HPDE6-E6E7 (cell line): Measurements from ENCODE around the gene PARD3B.

Source experiments
- DNase-seq: peaks from one replicate; pipeline ENCODE4 v3.0.0; 2011; ENCODE audit warnings: missing footprints; ENCODE audit errors: extremely low spot score

The PARD3B gene

DNA sequence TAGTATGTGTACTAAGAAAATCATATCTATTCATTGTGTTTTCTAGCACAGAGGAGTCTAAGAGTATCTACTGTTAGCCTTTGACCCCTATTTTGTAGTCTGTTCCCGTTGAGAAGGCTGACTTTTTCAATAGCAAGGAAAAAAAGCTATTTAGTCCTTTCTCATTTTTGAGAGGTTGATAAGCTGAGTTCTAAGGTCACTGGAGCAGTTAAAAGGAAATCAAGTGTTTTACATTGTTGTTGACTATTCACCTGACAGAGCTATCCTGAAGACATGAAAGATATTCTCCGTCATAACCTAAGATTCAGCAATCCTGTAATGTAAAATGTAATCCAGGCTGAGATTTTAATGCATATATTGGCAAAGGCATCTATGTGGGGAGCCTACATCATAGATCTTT, 856.7 kb downstream of the PARD3B start:
- no peak for DNase-seq

DNA sequence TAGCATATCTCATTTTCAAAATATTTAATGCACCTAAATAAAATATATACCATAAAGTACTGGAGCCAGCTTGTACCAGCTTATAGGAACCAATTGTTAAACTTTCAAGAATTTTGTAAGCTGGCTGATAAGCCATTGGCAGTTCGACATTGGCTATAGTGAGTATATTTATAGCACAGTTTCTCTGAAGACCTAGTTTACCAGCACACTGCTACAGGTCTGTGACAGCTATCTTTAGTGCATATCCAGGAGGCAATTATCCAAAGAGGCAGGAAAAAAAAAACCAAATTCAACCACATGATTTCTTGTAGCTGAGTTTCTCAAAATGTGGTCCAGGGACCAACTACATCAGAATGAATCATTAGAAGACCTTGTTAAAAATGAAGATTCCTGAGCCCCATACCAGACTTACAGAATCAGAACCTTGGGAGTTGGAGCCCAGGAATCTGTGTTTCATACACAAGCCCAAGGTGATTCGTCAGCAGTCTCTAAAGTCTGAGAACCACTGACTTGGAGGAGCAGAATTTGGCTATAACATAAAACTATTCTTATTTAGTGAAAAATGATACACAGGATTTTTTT, 858.1 kb downstream of the PARD3B start:
- DNase-seq, result no peak

DNA sequence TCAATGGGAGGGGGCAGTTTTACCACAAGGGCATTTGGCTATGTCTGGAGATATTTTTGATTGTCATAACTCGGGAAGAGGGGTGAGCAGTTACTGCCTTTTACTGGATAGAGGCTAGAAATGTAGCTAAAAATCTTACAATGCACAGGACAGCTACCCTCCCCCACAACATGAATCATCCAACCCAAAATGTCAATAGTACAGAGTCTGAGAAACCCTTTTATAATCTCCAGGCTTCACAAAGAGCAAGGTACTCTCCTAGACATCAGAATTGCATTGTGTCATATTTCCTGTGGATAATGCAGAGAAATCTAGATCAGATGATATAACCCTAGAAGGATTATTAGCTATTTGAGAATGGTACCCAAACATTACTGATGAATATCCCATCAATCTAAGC, 859.9 kb downstream of the PARD3B start:
- DNase-seq, result no peak

DNA sequence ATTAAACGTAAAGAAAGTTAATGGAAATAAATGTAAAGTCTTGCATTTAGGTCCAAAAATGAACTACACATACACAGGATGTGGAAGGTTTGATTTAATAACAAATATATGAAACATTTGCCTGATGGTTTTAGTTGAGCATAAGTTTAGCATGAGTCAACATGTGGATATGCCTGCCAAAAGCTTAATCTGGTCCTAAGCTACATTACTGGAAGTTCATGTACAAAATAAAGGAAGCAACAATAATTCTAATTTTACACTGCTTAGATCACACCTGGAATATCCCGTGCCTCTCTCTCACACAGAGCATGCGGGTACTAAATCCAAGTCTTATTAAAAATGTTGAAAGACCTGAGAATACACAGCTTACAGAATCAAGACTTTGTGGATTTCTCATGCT, 860.5 kb downstream of the PARD3B start:
- DNase-seq, result no peak

DNA sequence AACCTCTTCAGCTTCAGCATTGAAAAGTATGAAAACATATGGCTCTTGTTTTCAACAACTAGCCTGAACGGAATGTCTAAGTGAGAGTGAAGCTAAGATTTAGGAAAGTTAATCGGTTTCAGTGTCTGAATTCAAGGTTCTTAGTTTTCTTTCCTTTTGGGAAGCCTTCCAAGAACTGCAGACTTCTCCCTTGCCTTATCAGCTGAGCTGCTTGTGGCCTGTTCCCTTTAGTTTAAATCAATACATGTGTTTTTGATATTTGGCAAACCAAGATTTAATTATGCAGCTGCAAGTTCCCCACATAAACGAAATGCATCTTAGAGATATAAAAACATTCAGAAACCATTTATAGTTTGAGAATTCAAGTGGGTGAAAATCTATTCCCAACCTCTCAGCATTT, 862.7 kb downstream of the PARD3B start:
- DNase-seq, result no peak

DNA sequence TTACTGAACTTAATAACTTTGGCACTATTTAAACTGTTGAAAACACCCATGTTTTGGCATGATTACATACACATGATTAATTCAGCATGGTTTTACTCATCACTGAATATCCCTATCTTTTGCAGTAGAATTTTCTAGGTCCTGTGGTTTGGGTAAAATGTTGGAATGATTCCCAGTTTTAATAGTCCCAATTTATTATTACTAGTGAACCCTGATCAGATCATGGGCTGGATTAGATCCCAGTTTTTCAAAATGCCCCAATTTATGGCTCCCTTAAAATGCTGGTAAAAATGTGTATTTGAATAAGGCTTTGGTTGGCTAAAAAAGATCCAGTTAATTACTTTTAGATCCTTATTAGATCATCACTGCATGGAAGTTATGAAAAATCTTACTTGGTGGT, 863.4 kb downstream of the PARD3B start:
- no peak for DNase-seq

DNA sequence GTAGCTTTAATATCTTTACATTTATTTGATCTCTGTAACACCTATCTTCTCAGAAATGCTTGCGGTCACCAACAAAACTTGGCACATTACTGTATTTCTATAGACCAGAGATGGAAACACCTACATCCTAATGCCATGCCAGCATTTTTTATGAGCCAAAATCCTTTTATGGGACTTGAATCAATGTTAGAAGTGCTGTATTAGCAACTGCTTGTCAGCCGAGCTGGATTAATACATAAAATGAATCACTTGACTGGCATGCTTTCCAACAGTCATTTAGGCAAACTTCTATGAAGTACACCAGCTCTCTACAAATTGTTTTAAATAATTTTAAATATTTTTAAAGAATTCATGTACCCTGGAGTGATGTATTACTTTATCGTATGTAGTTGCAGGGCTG, 864.1 kb downstream of the PARD3B start:
- DNase-seq, result no peak

DNA sequence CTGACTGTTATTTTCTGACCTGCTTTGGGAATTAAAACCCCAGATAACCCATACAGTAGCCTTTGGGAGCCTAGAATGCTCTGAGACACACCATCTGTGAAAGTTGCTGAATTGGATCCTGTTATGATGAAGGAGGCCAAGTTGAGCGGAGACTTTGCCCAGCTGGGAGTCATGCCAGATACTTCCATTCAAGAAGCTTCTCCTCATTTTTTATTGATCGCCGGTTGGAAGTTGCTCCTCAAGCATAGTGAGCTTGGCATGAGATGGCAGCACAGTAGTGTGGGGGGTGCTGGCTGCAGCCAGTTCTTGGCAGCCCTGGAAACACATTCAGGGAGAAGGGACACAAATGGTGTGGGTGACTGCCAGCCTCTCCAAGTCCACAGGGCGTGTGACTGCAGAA, 866.3 kb downstream of the PARD3B start:
- no peak for DNase-seq

DNA sequence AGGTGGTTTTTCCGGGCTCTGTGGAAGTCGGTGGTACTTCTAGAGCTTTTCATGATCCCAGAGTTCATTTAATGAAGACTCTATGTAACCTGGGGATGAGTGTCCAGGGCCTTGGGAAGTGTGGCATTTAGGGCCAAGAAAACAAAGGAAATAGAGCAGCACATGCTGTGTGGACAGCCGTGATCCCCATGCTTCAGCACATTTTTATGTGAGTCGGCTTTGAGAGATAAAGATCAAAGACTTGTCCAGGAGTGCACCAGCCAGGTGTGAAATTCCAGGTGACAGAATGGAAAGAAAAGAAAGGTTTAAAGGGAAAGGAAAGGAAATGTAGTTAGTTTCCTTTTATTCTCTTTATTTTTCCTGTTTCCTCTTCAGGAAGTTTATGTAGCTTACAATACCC, 879.1 kb downstream of the PARD3B start:
- no peak for DNase-seq

DNA sequence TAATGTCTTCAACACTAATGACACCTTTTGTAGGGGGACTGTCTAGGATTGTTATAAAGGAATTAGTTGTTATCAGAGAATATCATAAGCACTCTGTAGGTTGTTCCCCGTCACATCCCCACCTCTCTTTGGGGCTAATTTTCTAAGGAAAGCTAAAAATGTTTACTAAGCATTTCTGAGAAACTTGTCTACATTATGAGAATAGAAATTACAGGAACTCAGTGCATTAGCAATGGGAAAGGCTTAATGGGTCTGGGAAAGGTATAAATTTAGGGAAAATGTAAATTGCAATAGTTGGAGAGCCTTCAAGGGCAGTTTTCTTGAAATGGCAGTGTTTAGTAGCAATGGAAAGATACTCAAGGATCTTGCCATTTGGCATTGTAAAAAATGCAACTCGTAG, 879.8 kb downstream of the PARD3B start:
- DNase-seq, result no peak

DNA sequence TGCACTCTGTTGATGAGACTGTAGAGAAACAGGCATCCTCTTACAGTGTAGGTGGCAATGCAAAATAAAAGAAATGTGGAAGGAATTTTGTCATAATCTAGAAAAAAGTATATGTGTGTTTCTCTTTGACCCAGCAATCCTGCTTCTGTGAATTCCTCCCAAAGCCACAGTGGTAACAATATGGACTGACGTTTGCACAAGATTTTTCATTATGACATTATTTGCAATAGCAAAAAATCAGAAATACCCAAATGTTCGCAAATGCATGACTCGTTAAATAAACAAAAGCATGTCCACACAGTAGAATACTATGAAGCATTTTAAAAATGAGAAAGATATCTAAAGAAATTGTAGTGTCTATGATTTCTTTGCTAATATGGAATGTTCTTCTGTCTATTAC, 881.8 kb downstream of the PARD3B start:
- DNase-seq, result no peak

DNA sequence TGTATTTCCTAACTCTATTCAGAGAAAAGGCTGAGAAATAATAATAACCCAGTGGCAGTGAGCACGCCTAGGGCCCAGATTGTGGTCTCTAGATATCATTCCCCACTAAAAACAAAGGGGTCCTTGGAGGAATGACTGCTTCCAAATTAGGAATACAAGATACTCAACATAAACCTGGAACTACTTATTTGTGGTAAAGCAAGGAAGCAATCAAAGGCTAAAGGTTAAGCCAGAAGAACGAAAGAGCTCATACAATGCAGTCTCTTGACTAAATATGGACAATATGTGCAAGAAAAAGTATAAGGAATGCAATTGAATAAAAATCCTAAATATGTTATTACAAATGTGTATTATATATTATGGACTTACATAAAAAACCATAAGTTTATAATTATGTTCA, 883.5 kb downstream of the PARD3B start:
- DNase-seq, result no peak

DNA sequence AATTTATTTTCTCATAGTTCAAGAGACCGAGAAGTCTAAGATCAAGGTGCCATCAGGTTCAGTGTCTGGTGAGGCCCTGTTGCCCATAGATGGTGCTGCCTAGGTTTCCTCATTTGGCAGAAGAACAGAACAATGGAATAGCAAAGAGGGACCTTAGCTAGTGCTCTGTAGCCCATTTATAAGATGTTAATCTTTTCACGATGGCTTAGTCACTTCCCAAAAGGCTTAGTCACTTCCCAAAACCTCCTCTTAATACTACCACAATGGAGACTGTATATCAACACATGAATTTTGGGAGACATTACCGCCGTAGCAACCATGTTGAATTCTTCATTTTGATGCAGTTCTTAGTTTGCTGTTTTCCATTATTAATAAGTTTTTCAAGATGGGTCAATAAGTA, 890.7 kb downstream of the PARD3B start:
- DNase-seq, result no peak

DNA sequence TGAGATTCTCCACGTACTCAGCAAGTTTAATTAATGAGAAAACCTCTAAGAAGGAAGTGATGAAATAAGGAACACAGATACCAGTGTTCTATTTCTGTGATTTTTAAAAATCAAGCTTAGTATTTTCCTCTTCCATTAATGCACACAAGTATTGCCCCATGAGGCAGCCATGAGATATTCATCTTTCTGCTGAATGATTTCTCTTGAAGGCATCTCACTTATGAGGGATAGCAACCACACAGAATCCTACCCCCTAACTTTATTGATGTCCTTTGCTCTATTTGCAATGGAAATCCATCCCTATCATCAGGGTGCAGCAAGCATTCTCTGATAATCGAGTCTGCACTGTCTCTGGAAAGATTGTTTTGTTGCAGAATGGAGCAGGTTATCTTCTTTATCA, 893.0 kb downstream of the PARD3B start:
- DNase-seq, result no peak

DNA sequence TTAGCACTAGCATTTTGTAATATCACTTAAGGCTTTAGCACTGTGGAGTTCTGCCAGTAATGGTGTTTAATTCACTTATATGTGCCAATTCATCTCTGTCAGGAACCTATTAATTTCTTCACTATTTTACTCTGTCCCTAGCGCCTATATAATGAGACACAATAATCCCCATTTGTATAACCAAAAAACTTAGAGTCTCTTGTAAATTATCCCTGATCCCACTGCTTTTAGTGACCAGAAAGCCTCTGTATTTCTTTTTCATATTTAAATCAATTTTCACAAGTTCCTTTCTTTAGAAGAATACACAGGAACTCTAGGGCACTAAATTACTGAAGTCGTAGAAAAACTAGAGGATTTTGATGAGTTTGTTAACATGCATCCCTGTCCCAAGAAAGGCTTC, 894.3 kb downstream of the PARD3B start:
- DNase-seq, result no peak

DNA sequence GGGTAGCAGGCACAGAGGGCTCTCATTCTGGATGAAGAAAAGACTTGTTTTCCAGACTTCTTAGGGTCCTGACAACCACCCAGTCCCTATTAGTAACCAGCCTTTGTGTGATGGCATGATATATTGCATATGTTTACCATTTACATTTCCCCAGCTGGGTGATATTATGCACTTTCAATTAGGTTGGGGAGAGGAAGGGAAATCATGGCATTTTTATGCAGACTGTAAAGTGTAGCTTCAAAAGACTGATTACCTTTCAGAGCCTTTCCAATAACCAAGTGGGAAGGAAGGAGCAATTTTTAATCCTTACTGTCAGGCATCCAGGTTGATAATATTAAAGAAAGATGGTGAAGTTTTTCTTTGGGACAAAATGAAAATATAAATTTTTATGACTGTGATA, 896.2 kb downstream of the PARD3B start:
- no peak for DNase-seq

DNA sequence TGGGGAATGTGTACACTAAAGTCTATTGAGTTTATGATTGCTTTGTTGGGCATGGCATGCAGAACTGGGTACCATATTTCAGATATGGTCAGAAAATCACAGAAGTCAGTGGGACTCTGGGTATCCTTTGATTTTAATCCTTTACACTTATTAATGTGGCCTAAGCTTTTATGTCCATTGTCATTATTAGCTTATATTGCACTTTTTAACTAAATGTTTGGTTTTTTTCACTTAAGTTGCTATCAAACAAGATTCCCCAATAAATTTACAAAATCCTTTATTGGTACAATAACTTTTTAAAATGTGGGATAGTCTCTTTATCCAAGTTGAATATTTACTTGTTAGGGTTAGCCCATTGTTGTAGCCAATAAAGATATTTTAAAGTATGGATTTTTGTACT, 902.9 kb downstream of the PARD3B start:
- no peak for DNase-seq

DNA sequence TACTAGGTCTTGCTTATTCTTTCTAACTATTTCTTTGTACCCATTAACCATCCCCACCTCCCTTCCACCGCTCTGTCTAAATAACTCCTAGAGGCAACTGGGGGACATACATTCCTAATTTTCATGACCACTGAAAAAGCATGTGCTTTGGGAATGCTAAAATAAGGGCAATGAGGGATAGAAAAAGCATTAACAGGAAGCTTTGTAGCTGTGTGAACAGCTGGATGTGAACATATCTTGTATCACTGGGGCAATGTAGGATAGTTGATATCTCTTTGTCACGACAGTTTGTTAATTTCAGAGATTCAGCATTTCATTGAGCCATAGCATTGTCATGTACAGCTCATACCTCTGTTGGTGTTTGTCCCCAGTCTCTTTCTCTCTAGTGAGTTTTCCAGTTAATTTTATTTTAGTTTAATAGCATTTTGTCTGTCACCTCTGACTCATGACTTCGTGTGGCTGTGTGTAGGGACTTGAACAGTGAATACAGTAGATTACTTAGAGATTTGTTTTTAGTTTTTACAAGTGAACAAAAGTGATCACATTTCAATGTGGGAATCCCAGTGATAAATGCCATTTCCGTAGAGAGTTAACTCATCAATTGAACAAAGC, 906.7 kb downstream of the PARD3B start:
- no peak for DNase-seq

DNA sequence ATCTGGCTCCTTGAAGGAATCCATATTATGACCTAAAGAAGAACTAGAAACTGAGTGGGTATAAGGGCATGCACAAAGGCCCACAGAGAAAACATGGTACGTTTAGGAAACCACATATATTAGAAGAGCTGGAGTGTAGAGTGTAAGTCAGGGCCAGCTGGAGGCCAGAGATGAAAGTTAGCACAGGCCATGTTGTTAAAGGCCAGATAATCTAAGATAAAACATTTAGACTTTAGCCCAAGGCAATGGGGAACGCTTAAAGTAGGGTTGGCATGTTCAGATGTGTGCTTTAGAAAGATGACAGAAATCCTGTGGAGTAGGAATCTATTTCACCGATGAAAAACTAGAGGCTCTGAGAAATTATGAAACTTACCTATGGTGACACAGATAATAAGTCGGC, 907.9 kb downstream of the PARD3B start:
- no peak for DNase-seq

DNA sequence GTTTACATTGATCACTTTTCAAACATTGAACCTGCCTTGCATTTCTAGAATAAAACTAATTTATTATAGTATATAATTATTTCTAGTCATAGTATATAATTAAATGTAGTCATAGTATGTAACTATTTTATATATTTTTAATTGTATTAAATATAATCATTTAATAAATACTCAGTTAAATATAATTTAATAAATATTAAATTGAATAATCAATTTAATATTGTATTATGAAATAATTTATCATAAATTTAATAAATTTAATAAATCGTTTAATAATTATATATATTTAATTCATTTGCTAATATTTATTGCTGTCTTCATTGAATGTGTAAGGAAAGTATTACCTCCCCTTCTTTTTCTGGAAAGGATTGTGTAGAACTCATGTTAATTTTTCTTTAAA, 911.4 kb downstream of the PARD3B start:
- no peak for DNase-seq

DNA sequence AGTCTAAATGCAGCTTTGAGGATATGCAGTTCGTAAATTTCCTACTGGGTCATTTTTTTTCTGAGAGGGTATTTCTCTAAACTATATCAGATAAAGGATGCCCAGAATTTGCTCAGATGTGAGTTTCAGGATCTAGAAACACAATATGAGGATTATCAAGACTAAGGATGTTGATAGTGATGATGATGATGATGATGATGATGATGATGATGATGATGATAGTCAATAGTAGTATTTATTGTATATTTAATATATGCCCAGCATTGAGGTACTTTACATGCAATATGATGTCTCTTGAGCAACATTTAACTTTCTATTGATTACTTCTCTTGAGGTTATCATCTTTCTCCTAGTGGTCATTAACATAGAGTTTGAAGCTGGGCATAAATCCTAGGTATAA, 914.9 kb downstream of the PARD3B start:
- DNase-seq, result no peak

DNA sequence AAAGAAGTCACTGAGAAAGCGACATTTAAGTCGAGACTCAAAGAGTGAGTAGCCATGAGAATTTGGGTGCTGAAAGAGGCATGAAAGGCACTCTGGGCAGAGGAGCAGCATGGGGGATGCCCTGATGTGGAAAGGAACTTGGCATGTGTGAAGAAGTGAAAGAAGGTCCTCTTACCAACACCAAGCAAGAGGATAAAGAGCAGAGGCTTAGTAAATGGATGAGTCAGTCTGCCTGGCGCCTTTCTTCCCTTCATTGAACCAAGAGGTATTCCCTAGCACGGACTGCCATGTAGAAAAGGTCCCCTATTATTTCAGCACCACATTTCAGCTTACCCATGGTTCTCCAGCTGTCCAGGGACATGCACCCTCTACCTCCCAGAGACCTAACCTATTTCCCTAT, 915.9 kb downstream of the PARD3B start:
- DNase-seq, result no peak

DNA sequence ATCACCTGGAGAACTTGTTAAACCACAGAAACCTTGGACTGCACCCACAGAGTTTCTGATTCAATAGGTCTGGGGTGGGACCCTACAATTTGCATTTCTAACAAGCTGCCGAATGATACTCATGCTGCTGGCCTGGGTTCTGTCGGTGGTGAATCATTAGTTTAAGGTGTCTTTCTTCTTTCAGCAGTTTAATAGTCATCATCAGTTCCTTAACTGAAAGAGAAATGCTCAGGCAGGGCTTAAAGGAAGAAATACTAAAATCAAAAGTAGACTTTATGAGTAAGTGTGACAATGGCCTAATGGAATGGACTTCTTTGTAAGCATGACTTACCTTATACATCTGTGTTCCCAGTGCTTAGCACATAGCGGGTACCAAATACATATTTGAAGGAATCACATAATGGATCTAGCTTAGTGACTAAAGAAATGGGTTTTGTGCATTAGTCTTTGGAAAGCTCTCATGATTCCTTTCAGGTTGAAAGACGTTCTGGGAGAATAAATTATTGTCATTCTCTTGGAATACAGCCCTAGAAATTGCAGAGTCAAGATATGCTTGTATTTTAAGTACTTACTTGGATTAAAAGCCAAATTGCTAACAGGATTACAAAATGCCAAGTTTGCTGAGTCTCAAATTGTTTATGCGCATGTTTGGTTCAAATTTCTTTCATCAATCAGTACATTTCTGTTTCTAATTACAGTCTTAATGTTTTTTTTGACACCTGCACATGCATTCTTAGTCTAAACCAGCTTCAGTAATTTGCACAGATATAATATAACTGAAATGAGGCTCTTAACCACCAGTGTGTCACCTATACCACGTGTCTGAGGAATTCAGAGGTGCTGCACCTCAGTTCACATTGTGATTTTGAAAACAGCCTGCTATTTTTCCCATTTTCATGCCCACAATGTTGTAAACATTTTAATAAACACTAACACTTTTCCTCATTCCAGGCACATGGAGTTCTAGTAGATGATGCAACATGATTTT, 916.7 kb downstream of the PARD3B start:
- DNase-seq, result no peak
